Vagina (tissue), 2 donors: Measurements from ENCODE around the gene MNS1.

ENCODE experiments used
- CTCF ChIP-seq, 3 experiments: fragments of 450-650 bp in 2 of 3; fragments of 200-600 bp in 1 of 3; sonication (generic) in 1 of 3; IDR thresholded peaks; one replicate each; pipeline ENCODE4 v1.5.1; 2017 to 2019; ENCODE audit warnings: antibody characterized with exemption in 3 of 3, mild to moderate bottlenecking in 2 of 3, moderate library complexity in 2 of 3
- POLR2A ChIP-seq, 2 donors: fragments of 450-650 bp; IDR thresholded peaks; one replicate each; pipeline ENCODE4 v1.6.1; 2017; ENCODE audit warnings: antibody characterized with exemption in 2 of 2, mild to moderate bottlenecking in 2 of 2, moderate library complexity in 2 of 2
- POLR2AphosphoS5 ChIP-seq, 2 donors: sonication (generic); formaldehyde crosslinking; IDR thresholded peaks; one replicate each; pipeline ENCODE4 v1.9.0; 2017; ENCODE audit warnings: antibody characterized with exemption in 2 of 2, mild to moderate bottlenecking in 2 of 2, low read depth in 1 of 2; ENCODE audit not compliant: insufficient read depth in 1 of 2

GRCh38 chr15:56411122-56411749, 53.7 kb downstream of the MNS1 start:
- TF ChIP-seq POLR2A (IDR thresholded peaks at IDR 0.05) (no peak), POLR2AphosphoS5 (IDR thresholded peaks at IDR 0.05; ENCODE audit: insufficient read depth in 1 of 2, low read depth in 1 of 2) (no peak), CTCF (IDR thresholded peaks at IDR 0.05) (no peak)
